GM21360 (cell line): Measurements from ENCODE around the gene STAT6.

Source experiments
- ATAC-seq: cut with Tn5 transposase; IDR thresholded peaks from one replicate; pipeline ENCODE4 v1.9.1; 2021; ENCODE audit warnings: mild to moderate bottlenecking, moderate library complexity; ENCODE audit not compliant: unreplicated experiment

STAT6 gene

DNA sequence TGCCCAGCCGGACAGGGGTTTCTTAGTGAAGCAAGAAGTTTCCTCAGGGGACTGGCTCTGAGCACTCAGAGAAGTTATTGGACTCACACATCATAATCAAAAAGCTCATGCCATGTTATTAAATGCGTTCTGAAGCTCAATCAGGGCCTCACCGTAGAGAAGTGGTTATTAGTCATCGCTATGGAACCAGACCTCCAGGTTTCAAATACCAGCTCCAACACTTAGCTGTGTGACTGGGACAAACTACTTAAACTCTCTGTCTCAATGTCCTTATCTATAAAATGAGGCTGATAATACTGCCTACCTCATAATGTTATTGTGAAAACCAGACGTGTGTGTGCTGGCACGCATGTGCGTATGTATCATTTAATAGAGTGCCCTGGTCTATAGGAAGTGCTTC is 7.3 kb downstream of the STAT6 start:
- ATAC-seq = no peak

DNA sequence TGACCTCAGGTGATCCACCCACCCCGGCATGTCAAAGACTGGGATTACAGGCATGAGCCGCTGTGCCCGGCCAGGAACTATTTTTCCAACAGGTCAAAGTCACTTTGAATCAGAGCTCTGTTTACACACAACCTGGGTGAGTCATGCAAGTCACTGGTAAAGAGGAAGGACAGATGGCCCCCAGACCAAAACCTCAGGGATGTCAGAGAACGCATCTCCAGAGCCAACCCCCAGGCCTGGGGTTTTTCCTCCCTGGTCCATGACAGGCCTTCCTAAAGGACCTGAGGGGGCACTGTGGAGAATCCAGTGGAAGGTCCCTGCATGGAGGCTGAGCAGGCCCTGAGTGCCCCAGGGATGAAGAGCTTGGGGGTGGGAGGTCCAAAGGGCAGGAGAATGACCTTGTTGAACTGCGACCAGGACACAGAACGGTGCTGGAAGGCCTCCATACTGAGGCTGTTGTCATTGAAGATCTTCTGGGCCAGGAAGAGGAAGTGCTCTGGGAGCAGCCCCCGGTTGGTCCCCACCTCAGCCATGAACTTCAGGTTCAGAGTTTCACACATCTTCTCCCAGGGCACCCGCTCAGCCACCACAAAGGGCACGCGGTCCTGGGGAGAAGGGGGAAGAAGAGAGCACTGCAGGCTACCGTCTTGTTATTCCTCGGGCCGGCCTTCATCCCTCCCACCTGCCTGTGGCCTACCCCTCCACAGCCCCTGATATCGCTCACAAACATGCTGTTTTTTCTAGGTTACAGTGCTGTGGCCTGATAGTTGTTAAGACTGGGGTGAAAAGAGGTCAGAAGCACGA is 9.1 kb downstream of the STAT6 start:
- no peak for ATAC-seq

DNA sequence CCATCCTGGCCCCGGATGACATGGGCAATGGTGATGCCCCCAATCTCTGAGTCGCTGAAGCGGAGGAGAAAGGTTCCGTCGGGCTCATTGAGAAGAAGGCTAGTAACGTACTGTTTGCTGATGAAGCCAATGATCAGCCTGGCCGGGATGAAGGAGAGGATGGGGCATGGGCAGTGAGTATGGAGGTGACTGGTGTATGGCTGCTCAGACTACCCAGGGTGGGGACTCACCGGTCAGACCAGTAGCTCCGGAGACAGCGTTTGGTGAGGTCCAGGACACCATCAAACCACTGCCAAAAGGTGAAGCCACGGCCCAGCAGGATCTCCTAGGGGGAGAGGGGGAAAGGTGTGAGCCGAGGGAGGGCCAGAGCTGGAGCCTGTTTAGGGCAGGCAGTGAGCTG is 11.4 kb downstream of the STAT6 start:
- ATAC-seq = no peak

DNA sequence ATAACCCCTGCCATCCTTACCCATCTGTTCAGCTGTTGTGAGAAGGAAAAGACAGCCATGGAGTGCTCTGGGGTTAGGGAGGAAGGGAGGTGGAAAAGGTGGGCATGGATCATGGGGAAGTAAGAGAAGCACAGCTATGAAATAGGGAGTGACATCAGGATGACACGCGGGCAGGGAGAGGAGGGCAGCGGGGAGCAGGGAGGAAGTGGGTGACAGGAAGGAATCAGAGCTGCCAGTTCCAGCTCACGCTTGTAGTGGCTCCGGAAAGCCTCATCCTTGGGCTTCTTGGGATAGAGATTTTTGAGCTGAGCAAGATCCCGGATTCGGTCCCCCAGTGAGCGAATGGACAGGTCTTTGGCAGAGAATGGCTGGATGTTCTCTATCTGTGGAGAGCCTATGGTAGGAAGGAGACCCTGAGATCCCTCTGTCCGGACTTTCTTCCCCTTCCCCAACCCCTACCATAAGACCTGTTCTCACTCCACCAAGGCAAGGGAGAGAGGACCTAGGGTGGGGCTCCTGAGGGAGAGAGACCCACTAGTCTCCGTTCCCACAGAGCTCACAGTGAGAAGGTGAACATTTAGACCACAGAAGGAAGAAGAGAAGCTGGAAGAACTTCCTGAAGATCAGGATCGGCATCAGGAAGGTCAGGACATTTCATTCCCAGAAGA is 12.0 kb downstream of the STAT6 start:
- no peak for ATAC-seq

DNA sequence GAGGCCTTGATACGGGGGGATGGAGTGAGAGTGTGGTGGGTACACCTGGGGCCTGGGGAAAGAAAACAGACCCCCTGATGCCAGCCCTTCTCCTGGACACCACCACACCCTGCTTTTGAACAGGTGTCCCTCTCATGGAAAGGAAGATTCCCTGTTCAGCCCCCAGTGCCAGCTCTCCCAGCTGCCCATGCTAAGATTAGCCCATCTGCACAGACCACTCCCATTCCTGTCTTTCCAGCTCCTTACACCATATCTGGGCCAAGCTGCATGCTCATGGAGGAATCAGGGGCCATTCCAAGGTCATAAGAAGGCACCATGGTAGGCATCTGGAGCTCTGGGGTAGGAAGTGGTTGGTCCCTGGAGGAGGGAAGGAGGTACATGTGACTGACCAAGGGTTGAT is 12.6 kb downstream of the STAT6 start:
- no peak for ATAC-seq

DNA sequence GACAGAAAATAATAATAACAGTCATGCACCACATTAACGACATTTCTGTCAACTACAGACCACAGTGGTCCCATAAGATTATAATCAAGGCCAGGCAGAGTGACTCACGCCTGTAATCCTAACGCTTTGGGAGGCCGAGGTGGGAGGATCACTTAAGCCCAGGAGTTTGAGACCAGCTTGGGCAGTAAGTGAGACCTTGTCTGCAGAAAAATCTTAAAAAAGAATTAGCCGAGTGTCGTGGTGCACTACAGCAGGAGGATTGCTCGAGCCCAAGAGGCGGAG is 13.7 kb downstream of the STAT6 start:
- no peak for ATAC-seq

DNA sequence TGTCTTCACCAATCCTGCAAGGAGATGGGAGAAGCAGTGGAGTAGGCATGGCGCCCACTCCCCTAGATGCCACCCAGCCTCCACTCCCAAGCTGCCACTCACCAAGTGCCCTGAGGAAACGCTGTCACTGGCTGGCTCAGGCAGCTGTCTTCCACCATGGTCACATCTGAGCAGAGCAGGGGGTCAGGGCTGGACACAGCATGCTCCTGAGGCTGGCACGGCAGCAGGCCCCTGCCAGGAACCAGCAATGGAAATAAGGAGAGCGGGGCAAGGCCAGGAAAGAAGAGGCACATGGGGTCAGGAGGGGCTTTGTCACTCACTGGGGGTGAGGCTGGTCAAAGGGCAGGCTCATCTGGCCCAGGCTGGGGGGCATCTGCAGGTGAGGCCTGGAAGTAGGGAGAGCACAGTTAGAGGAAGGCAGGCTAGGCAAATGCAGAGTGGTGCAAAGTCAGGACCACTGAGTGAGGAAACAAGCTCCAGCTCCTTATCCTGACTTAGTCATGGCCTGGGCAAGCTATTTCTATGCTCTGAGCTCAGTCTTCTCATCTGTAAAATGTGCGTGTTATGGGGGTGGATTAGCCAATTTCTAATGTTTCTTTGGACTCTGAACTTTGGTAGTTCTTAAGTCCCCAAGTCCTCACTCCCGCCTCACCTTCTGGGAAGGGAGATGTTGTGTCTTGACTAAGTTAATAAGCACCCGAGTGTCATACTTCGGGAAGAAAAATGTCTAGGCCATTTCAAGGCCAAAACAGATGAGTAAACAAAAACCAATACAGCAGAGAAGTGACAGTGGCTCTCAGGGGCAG is 14.2 kb downstream of the STAT6 start:
- ATAC-seq = no peak

DNA sequence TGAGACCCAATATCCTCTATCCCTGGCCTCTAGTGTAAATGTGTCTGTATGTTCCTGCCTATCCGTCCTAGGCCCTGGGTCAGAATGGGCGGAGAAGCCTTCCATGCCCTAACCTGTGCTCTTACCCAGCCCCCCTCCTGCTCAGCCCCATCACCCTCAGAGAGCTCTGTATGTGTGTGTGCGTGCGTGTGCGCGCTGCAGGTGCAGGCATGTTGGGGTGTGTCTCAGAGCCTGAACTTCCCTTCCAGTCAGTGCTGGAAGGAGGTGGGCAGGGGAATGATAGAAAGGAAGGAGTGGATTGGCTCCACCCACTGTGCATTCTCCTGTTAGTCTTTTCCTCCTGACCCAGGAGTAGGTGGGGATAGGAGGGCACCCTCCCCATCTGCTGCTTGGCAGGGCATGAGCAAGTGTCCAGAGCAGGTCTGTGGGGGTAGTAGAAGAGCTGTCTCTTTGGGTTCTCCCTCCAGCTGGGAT is 15.0 kb downstream of the STAT6 start:
- ATAC-seq = no peak

DNA sequence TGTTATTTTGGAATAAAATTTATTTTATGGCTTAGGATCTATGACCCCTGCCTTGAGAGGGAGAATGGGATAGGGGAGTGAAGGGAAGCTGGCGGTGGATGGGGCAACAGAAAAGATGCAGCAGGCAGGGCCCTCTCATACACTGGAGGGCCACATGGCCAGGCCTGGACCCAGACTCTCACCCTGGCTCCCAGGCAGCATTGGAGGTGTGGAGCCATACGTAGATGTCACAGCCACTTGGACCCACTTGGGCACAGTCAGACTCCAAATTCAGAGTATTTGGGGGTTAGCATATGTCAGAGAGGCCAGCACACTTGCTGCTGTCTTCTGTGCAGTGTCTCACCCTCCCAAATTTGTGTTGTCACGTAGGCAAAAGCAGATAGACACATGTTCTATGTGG is 15.7 kb downstream of the STAT6 start:
- no peak for ATAC-seq

DNA sequence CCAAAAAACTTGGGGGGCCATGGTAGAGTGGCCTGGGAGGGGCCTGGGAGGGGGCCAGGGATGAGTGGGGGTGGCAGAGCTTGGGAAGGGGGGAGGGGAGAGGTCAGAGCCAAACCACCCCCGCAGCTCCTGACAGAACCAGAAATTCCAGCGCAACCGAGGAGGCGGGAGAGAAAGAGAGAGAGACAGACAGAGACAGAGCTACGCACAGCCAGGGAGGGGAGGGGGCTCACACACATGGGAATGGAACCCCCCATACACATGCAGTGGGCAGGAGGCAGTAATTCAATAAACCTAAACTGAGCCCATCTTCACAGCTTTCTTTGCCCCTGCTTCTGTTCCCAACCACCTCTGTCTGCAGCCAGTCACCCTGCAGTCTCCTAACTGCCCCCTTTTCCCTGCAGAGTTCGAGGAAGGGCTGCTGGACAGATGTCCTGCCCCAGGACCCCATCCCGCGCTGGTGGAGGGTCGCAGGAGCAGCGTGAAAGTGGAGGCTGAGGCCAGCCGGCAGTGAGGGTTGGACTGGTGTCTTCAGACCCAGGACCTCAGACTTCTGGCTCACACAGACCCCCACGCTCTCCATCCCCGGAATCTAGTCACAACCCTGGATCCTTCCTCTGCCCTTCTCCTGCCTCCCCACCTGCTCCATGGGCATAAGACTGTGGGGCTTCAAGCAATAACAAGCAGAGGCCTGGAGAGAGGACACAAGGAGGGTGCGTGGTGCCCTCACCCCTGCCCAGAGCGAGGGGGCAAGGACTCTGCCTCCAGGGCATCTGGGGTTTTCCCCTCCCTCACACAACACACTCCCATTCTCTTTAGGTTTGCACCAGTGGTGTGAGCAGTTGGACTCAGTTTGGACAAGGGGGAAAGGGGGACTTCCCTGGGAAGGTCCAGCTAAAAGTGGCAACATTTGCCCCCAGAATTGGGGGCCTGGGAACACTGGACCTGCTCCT is 16.7 kb downstream of the STAT6 start:
- ATAC-seq = no peak

DNA sequence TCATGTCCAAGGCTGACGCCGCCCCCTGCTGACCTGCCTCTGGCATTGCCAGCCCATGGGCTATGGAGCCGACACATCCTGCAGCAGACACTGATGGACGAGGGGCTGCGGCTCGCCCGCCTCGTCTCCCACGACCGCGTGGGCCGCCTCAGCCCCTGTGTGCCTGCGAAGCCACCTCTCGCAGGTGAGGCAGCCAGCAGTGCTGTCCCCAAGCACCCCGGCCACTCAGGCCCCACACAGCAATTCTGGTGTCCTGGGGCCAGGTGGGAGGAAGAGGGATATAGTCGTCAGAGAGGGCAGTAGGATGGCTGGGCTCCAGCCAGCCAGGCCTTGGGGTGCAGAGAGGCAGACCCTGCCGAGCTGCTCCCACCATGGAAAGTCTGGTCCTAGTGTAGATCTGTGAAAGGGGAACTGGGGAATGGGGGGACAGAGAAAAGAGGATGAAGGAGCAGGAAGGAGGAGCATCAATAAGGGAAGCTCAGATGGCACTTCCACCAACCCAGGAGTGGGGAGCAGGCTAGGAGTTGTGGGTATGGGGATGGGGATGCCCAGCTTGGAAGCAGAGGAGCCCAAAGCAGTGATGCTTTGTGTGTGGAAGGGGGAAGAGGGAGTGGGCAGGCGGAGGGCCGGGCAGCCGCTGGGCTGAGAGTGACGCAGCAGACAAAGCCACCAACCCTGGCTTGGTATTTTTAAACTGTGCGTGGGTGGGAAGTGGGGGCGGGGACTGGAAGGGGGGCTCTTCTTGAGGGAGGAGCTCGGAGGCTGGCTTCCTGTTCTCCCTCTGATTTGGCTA is 17.6 kb downstream of the STAT6 start:
- ATAC-seq = no peak

DNA sequence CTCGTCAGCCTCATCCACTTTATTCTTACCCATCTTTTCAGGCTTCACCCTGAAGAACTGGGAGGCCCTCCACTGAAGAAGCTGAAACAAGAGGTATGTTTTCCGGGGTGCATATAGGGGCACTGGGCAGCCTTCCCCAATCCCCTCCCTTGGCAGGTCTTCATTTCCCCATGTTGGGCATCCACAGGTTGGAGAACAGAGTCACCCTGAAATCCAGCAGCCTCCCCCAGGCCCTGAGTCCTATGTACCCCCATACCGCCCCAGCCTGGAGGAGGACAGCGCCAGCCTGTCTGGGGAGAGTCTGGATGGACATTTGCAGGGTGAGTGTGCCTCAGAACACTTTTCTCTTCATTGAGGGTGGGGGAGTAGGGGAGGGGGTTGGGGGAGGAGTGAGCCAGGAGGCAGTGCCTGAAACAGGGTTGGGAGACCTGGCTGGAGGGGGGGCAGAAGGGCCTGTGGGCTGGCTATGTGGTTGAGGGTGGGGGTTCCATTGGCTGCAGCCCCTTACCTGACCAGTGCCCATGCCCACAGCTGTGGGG is 18.2 kb downstream of the STAT6 start:
- ATAC-seq = no peak

DNA sequence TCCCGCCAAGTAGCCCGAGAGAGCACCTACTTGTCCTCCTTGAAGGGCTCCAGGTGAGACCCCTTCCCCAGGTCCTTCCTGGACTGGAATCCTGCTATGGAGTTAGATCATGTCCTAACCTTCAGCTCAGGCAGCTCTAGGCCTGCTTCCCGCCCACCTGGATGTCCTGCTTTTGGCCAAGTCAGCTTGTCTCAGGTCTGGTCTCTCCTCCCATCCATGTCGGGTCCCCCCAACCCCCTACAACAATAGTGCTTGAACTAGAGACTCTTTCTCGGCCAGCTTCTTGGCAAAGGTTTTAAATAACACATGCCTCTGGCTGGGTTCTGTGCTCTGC is 18.7 kb downstream of the STAT6 start:
- no peak for ATAC-seq

DNA sequence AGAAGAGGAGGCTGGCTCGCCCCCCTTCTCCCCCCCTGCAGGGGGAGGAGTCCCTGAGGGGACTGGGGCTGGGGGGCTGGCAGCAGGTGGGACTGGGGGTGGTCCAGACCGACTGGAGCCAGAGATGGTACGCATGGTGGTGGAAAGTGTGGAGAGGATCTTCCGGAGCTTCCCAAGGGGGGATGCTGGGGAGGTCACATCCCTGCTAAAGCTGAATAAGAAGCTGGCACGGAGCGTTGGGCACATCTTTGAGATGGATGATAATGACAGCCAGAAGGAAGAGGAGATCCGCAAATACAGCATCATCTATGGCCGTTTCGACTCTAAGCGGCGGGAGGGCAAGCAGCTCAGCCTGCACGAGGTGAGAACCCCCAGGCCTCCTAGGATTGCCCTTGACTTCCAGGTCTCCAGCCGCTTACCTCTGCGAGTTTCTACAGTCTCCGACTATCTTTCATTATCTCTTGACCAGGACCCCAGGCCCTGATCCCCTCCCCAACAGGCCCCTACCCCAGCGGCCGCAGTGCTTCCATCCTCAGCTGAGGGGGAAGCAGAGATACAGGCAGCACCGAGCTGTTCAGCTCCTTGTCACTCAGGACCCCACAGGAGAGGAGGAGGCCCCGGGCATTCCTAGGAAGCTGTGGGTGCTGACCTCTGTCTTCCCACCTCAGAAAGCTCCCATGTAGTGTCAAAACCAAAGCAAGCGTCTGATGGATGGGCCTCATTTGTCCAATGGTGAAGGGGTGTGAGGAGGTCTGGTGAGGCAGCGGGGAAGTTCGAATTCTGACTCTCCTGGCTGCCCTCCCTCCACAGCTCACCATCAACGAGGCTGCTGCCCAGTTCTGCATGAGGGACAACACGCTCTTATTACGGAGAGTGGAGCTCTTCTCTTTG is 19.3 kb downstream of the STAT6 start:
- no peak for ATAC-seq

DNA sequence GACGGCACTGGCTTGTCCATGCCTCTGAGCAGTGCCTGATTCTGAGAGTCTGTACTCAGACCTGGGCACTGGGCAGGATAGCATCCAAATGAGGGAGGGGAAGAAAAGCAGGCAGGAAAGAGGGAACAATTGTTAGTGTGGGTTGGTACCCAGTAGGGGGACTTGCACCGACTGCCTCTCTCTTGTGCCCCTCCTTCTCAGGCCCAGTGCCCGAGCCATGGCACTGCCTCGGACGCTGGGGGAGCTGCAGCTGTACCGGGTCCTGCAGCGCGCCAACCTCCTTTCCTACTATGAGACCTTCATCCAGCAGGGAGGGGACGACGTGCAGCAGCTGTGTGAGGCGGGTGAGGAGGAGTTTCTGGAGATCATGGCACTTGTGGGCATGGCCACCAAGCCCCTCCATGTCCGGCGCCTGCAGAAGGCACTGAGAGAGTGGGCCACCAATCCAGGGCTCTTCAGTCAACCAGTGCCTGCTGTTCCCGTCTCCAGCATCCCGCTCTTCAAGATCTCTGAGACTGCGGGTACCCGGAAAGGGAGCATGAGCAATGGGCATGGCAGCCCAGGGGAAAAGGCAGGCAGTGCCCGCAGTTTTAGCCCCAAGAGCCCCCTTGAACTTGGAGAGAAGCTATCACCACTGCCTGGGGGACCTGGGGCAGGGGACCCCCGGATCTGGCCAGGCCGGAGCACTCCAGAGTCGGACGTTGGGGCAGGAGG is 20.1 kb downstream of the STAT6 start:
- ATAC-seq = no peak

DNA sequence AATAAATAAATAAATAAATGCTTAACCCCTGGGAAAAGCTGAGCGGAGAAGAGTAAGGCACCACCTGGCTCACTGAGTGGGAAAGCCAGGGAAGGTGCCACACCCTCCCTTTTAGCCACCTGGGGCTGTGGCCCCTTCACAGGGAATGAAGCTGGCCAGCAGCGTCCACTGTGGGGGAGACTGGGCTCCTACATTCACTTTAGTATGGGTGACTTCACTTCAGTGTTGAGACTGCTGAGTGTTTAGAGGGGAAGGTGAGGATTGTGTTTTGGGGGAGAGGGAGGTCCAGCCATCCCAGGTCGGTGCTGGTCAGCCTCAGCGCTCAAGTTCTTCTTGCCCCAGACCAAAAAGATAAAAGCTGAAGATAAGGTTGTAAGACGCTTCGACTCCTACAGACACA is 20.7 kb downstream of the STAT6 start:
- no peak for ATAC-seq

DNA sequence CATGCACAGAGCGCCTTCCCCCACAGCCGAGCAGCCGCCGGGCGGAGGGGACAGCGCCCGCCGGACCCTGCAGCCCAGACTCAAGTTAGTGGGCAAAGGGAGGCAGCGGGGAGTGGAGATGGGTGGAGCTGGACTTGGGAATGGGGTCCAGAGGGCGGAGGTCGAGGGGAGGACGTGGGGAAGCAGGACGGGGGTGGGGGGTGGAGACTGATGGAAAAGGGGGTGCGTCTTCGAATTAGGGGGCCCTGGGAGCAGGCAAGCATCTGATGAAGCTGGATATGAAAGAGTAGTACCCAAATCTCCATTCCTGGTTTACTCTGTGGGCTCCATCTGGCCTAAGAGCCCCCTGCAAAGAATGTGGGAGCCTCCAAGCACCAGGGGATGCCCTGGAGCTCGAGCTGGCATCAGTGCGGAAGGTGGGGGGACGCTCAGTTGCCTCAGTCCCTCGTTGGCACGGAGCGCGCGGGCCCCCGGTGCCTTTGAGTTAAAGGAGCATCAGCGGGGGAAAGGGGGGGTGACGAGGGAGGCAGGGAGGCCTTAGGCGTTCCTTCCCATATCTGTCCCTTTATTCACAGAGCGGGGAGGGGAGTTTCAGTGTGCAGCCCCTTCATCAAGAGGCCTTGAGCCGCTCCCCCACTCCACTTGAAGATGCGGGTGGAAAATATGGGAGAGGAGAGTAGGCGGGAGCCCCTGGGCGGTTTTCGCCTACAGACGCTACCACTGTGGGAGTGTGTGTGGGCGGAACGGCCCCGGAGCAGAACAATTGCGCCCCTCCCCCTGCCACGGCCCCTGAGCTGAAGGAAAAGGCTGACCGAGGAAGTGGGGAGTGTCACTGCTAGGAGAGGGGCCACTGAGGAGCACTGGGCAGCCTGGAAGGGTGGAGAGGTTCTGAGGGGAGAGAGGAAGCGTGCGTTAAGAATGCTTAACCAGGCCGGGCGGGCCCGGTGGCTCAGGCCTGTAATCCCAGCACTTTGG is 21.6 kb downstream of the STAT6 start:
- ATAC-seq = no peak
